GM06990 (cell line): ENCODE data around the gene RPL18A.

ENCODE experiments used
- DNase-seq: peaks from one replicate; pipeline ENCODE4 v3.0.0-alpha.2; 2011; ENCODE audit not compliant: insufficient read length; ENCODE audit errors: extremely low read depth
- H3K27me3 ChIP-seq: replicated peaks from 2 replicates; pipeline ENCODE4 v1.6.0; 2011; ENCODE audit warnings: low read length; ENCODE audit not compliant: control insufficient read depth, insufficient read depth
- H3K36me3 ChIP-seq: 2 replicates; pipeline ENCODE4 v1.5.1; 2011; ENCODE audit warnings: low read length; ENCODE audit not compliant: control insufficient read depth, insufficient read depth
- H3K4me3 ChIP-seq: replicated peaks from 2 replicates; pipeline ENCODE4 v1.5.1; 2011; ENCODE audit warnings: low read depth, mild to moderate bottlenecking, control low read depth, low read length
- TF ChIP-seq, protein P1 (sequence below): IDR thresholded peaks from 2 replicates; pipeline ENCODE4 v1.5.1; 2011; ENCODE audit warnings: low read length, control low read depth, mild to moderate bottlenecking, inconsistent platforms; ENCODE audit not compliant: insufficient read depth, poor library complexity, severe bottlenecking

The RPL18A gene

DNA sequence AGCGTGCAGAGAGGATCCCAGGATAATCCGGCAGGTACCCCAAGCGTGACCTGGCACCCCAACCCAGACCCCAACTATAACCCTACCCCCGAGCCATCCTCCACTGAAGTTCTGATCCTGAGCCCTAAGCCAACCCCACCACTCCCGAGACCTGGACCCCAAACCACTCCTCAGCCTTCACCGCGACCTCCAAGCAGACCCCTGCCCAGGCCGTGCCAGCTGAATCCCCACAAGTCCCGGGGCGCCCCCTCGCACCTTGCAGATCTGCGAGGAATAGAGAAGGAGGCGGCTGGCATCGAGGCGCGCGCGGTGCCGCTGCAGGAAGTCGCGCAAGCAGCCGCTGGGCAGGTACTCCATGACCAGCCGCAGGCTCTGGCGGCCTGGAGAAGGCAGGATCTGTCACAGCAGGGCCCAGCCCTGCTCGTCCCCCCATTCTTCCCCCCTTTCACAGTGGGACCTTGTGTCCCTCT, 28.3 kb upstream of the RPL18A start:
- no peaks in the 10 kb centered on the region for H3K27me3 ChIP-seq
- DNase-seq, result no peak
- TF ChIP-seq, protein P1, sequence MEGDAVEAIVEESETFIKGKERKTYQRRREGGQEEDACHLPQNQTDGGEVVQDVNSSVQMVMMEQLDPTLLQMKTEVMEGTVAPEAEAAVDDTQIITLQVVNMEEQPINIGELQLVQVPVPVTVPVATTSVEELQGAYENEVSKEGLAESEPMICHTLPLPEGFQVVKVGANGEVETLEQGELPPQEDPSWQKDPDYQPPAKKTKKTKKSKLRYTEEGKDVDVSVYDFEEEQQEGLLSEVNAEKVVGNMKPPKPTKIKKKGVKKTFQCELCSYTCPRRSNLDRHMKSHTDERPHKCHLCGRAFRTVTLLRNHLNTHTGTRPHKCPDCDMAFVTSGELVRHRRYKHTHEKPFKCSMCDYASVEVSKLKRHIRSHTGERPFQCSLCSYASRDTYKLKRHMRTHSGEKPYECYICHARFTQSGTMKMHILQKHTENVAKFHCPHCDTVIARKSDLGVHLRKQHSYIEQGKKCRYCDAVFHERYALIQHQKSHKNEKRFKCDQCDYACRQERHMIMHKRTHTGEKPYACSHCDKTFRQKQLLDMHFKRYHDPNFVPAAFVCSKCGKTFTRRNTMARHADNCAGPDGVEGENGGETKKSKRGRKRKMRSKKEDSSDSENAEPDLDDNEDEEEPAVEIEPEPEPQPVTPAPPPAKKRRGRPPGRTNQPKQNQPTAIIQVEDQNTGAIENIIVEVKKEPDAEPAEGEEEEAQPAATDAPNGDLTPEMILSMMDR, result no peak
- peaks cover 38% of the 10 kb centered on the region for H3K36me3 ChIP-seq
- no peak overlapping the region for H3K4me3 ChIP-seq

DNA sequence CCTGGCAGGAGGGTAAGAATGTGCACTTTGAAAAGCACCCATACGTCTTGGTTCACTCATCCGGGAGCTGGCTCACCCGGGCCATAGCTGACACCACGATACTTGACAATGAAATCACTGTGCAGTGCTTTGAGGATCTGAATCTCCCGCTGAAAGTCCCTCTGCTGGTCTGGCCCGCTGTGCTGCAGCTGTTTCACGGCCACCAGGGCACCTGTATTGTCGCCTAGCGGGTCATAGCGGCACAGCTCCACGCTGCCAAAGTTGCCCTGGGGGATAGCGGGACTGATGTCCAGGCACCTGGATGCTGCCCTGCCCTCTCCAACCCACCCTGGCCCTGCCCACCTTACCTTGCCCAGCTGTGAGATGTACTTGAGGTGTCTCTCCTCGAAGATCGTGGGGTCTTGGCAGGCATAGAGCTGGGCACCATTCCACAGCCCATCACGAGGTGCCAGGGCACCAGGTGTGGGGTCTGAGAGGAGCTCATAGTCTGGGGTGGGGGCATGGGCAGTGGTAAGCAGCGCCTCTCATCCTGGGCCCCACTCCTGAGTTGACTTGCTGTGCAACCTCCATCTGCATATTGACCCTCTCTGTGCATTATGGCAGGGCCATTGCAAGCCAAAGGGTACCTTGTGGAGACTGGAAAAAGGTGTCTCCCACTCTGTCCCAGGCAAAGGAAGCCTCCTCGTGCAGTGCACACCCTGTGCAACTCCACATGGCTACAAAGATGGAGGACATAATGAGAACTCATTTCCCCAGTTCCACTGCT, 27.1 kb upstream of the RPL18A start:
- Histone ChIP-seq H3K27me3 (no peaks in the 10 kb centered on the region), H3K36me3 (peaks cover 40% of the 10 kb centered on the region), H3K4me3 (no peak overlapping the region)
- DNase-seq, result no peak
- TF ChIP-seq, protein P1, result no peak

DNA sequence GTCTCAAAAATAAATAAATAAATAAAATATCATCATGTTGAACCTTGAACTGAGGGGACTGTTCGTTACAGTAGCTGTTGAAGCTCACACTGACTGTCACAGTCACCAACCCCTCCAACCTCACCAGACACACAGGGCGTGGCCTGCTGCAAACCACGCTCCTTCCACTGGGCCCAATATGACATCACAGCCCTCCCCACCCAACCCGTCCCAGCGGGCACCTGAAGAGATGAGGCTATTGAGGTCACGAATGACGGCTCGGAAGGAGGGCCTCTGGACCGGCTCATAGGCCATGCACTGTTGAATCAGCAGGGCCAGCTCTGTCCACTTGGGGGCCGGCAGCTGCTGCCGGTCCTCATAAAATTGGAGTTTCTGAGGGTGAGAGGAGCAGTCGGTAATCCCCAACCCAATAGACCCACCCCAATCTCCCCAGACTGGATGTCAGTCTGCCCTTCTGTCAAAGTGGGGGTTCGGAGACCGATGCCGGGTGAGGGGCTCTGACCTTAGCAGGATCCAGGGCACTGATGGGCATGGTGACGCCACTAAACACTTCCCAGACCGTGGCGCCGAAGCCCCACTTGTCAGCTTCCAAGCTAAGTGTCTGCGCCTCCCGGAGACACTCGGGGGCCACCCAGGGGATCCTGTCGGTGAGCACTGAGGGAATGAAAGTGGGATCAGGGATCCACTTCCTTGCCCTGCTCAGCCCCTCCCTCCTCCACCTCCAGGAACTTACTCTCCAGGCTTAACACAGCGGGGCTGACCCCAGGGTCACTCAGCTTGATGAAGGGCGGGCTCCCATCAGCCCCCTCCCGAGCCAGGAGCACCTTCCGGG, 25.1 kb upstream of the RPL18A start:
- peaks cover 46% of the 10 kb centered on the region for H3K36me3 ChIP-seq
- TF ChIP-seq, protein P1, result peak; percentile 6
- no peak for DNase-seq
- no peak overlapping the region for H3K4me3 ChIP-seq
- no peaks in the 10 kb centered on the region for H3K27me3 ChIP-seq

DNA sequence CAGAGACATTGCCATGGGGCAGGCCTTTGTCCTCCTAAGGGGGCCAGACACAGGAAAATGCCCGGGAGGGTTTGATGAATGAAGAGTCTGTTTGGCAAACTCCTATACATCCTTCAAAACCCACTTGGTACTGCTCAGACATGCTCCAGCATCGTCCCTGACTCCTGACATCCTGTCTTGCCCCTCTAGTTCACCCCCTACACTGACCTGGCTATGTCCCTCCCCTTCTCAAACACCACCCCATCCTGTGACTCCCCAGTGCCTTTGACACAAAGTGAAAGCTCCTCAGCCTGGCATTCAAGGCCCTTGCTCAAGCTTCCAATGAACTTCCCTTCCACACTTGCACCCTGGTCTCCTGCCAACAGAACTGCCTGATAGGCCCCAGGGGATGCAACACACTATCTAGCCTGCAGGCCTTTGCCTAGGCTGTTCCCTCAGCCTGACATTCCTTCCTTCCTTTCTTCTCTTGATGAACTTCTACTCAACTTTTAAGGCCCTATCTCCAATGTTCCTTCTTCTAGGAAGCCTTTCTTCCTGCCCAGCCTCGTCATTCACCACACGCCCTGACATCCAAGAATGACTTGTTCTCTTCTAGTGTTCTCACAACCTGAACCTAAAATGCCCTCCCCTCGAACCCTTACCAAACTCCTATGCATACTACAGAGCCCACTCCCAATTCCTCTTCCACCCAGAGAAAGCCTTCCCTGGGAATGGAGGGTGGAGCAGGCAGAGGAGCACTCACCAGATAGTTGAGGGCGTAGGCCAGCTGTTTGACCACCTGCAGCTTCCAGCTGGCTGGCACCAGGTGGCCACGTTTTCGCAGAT, 24.3 kb upstream of the RPL18A start:
- TF ChIP-seq, protein P1, result no peak
- no peak for DNase-seq

DNA sequence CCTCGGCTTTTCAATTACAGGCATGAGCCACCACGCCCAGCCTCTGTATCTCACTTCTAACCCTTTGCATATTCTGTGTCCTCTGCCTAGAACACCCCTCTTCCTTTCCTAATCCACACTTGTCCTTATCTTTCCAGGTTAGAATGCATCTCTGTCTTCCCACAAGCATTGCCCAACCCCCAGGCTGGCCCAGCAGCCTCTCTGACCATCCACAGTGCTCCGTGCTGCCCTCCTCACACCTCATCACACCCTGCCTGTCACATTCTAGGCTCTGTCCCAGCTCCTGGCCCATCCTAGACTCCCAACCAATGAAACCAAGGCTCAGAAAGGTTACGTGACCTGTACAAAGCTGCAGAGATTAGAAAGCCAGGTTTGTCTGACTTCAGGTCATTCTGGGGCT, 23.2 kb upstream of the RPL18A start:
- no peak for DNase-seq
- H3K27me3 ChIP-seq, result no peaks in the 10 kb centered on the region
- peaks cover 44% of the 10 kb centered on the region for H3K36me3 ChIP-seq
- no peak overlapping the region for H3K4me3 ChIP-seq
- TF ChIP-seq, protein P1, result no peak

More for the DNA sequence above, 24.3 kb upstream of the RPL18A start:
- no peak overlapping the region for H3K4me3 ChIP-seq
- H3K27me3 ChIP-seq, result no peaks in the 10 kb centered on the region
- H3K36me3 ChIP-seq, result peaks cover 44% of the 10 kb centered on the region
